ENCODE measurements around the gene CDA. TPM values are rescaled to one million over a fixed set of nuclear protein-coding genes. Genes with fewer than 3 reads are reported as not detected.

Gene CDA
- total and polyA plus RNA-seq, 2 donors from 2014 or later: 6.0 to 29.9 TPM

- TF ChIP-seq CTCF (IDR thresholded peaks at IDR 0.05; ENCODE audit: borderline replicate concordance, extremely low read depth, insufficient read depth): no peak
- Histone ChIP-seq H3K9ac (ENCODE audit: low read length in 3 of 3) (no peak overlapping the region), H3K36me3 (ENCODE audit: control insufficient read depth in 2 of 3, insufficient read depth in 3 of 3, low read length in 3 of 3) (no peaks in the 10 kb centered on the region), H3K4me1 (ENCODE audit: control insufficient read depth in 2 of 3, insufficient read depth in 2 of 3, low read depth in 1 of 3, low read length in 3 of 3) (no peaks in the 10 kb centered on the region), H3K4me3 (ENCODE audit: low read length in 3 of 3) (no peak overlapping the region), H3K27ac (ENCODE audit: low read depth in 2 of 2, low read length in 2 of 2) (no peak overlapping the region), H3K27me3 (ENCODE audit: control insufficient read depth, insufficient read depth, low read length) (no peaks in the 10 kb centered on the region), H3K9me3 (ENCODE audit: control insufficient read depth in 2 of 3, insufficient read depth in 1 of 3, low read length in 3 of 3) (no peaks in the 10 kb centered on the region)
- intact Hi-C loops (cut with DNase I): no loop called here
- FAIRE-seq (no peak), DNase-seq (no peak)
Observed at GRCh38 chr1:20614131-20614579, 25.3 kb downstream of the CDA start.

GRCh38 chr1:20615946-20616846 is 27.3 kb downstream of the CDA start:
- H3K27ac ChIP-seq (ENCODE audit: low read depth in 2 of 2, low read length in 2 of 2): no peak overlapping the region
- FAIRE-seq: no peak

GRCh38 chr1:20616847-20617487 is 28.1 kb downstream of the CDA start:
- FAIRE-seq: no peak

More at GRCh38 chr1:20615946-20616846, 27.3 kb downstream of the CDA start:
- no peaks in the 10 kb centered on the region for H3K36me3 ChIP-seq (ENCODE audit: control insufficient read depth in 2 of 3, insufficient read depth in 3 of 3, low read length in 3 of 3)
- intact Hi-C loops (cut with DNase I): no loop called here
- no peak overlapping the region for H3K4me3 ChIP-seq (ENCODE audit: low read length in 3 of 3)
- TF ChIP-seq CTCF (IDR thresholded peaks at IDR 0.05; ENCODE audit: borderline replicate concordance, extremely low read depth, insufficient read depth): no peak
- no peaks in the 10 kb centered on the region for H3K9me3 ChIP-seq (ENCODE audit: control insufficient read depth in 2 of 3, insufficient read depth in 1 of 3, low read length in 3 of 3)
- no peak overlapping the region for H3K9ac ChIP-seq (ENCODE audit: low read length in 3 of 3)
- DNase-seq: no peak
- H3K4me1 ChIP-seq (ENCODE audit: control insufficient read depth in 2 of 3, insufficient read depth in 2 of 3, low read depth in 1 of 3, low read length in 3 of 3): no peaks in the 10 kb centered on the region
- H3K27me3 ChIP-seq (ENCODE audit: control insufficient read depth, insufficient read depth, low read length): no peaks in the 10 kb centered on the region

More at GRCh38 chr1:20616847-20617487, 28.1 kb downstream of the CDA start:
- no peaks in the 10 kb centered on the region for H3K27me3 ChIP-seq (ENCODE audit: control insufficient read depth, insufficient read depth, low read length)
- H3K36me3 ChIP-seq (ENCODE audit: control insufficient read depth in 2 of 3, insufficient read depth in 3 of 3, low read length in 3 of 3): no peaks in the 10 kb centered on the region
- TF ChIP-seq CTCF (IDR thresholded peaks at IDR 0.05; ENCODE audit: borderline replicate concordance, extremely low read depth, insufficient read depth): no peak
- H3K9me3 ChIP-seq (ENCODE audit: control insufficient read depth in 2 of 3, insufficient read depth in 1 of 3, low read length in 3 of 3): no peaks in the 10 kb centered on the region
- no peak for DNase-seq
- H3K27ac ChIP-seq (ENCODE audit: low read depth in 2 of 2, low read length in 2 of 2): no peak overlapping the region
- H3K4me1 ChIP-seq (ENCODE audit: control insufficient read depth in 2 of 3, insufficient read depth in 2 of 3, low read depth in 1 of 3, low read length in 3 of 3): no peaks in the 10 kb centered on the region
- intact Hi-C loops (cut with DNase I): no loop called here
- no peak overlapping the region for H3K4me3 ChIP-seq (ENCODE audit: low read length in 3 of 3)
- no peak overlapping the region for H3K9ac ChIP-seq (ENCODE audit: low read length in 3 of 3)

Data from kidney (tissue), 14 donors.